SHP77 (cell line): ENCODE data around the gene SIX5.
"Not testable (repeated sequence)": the region's sequence is repeated elsewhere in the genome, so short reads cannot be mapped to it uniquely, and the experiment has no call there.

Experiments
- DNase-seq, 2 experiments: peaks; one replicate each; lab custom pipeline; 2025; lab: John Stamatoyannopoulos, UW

The SIX5 gene

GRCh38 chr19:45768984-45769782 is at the start of gene SIX5:
TSS of gene SIX5 (minus strand) at chr19:45769252. CDS start at chr19:45768844, 408 bp downstream.
- DNase-seq = peak; percentile 88 to 93

DNA sequence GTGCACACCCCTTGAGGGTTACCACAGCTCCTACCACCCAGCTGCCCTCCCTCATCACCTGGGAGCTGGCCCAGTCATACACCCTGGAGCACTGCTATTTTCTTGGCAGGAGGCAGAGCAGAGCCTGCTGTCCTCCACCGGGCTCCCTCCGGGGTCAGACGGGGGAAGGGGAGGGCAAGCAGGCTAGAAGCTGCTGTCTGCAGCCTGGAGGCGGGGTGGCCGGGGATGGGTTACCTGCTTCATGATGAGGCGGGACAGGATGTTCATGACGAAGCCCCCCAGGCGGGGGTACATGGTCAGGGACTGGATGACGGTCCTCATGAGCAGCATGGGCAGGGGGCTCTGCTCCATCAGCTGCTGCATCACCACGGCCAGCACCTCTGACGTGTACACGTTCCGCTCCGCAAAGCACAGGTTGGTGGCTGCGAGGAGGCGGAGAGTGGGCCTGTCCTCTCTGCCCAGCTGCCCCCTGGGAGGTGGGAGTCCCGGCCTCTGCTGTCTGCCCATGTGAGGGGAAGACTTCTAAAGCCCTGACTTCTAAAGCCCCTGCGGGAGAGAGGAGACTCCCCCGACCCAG is 48.8 kb upstream of the SIX5 start:
- no peak for DNase-seq

DNA sequence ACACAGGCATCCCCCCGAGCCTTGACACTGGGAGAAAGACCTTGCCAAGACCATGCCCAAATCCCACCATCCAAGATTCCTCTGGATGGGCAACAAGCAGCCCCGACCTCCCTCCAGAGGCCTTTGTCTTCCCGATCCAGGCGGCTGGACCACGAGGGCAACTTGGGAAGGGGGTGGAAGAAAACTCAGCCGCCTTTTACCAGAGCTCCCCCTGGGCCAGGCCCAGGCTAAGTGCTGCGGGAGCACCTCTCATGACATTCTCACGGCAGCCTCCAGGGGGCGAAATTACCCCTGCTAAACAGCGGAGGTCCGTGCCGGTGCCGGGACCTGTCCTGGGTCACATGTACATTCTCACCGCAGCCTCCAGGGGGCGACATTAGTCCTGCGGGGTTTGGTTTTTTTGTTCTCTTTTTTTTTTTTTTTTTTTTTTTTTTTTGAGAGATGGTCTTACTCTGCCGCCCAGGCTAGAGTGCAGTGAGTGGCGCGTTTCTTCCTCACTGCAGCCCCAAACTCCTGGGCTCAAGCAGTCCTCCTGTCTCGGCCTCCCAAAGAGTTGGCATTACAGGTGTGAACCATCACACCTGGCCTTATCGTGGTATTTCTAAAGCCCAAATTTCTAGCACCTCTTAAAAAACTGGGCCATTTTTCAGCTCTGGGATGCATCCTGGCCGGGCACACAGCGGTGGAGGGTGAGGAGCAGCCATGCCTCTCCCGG is 48.1 kb upstream of the SIX5 start:
- DNase-seq = peak; percentile 82 to 86

- no peak for DNase-seq
Observed at GRCh38 chr19:45816236-45817009, 47.4 kb upstream of the SIX5 start.

- DNase-seq = no peak
Observed at GRCh38 chr19:45815481-45816216, 46.6 kb upstream of the SIX5 start.

DNA sequence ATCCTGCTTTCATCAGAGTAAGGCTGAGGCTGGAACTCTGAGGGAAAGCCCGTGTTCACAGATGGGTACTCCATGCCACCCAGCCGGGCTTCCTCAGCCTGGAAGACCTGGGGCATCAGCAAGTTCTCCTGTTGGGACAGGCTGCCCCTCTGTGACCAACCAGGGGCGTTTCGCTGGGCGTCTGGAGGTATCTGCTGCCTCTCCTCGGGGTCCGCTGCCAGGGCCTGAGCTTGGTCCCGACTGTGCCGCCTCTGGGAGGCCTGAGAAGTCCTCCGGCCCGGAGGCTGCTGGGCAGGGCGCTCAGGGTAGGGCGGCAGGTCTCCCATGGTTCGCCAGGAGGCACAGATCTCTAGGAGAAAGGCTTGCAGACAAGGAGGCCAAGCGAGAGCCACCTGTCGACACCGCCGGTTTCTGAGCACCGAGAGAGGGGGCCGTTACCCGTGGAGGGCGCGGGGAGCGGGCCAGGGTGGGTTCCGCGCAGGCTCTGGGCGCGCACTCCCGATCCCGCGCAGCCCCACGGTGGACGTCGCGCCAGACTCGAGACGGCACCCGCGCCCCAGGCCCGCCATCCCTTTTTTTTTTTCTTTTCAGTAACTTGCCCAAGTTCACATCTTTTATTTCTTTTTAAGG is 45.9 kb upstream of the SIX5 start, which contains the start of gene RSPH6A:
TSS of gene RSPH6A (minus strand) at position 458 of the 630 bp plus-strand sequence. CDS start at position 326, 132 bp downstream.
- no peak for DNase-seq

GRCh38 chr19:45814166-45814780 is 45.2 kb upstream of the SIX5 start:
- DNase-seq = no peak

GRCh38 chr19:45812297-45812696 is 43.2 kb upstream of the SIX5 start:
- no peak for DNase-seq

GRCh38 chr19:45809643-45810159 is 40.6 kb upstream of the SIX5 start:
- DNase-seq = peak; percentile 79 to 91

GRCh38 chr19:45805719-45806118 is 36.7 kb upstream of the SIX5 start:
- no peak for DNase-seq

GRCh38 chr19:45804959-45805230 is 35.8 kb upstream of the SIX5 start:
- DNase-seq = no peak

GRCh38 chr19:45804140-45804958 is 35.3 kb upstream of the SIX5 start:
- no peak for DNase-seq

- DNase-seq = no peak
Observed at GRCh38 chr19:45801603-45802175, 32.6 kb upstream of the SIX5 start.

GRCh38 chr19:45800070-45800553 is 31.1 kb upstream of the SIX5 start:
- DNase-seq = no peak

GRCh38 chr19:45799541-45799940 is 30.5 kb upstream of the SIX5 start:
- not testable (repeated sequence) for DNase-seq

DNA sequence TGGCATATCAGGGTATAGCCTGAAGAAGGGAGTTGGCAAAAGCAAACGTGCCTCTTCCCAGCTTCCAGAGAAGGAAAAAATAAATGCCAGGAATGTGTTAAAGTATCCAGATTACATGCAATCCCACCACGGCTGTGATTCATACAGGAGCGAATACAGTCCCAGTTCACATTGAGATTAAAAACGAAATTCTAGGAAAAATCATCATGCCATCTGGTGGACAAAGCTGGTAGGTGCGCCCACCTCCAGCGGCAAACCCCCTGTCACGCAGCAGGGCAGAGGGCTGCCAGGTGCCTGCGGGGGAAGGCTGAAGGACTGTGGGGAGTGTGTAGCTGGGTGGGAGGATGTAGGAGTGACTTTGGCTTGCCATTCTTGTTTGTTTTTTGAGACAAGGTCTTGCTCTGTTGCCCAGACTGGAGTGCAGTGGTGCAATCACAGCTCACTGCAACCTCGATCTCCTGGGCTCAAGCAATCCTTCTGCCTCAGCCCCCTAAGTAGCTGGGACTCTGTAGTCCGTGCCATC is 30.0 kb upstream of the SIX5 start:
- DNase-seq = peak; percentile 59 to 76

DNA sequence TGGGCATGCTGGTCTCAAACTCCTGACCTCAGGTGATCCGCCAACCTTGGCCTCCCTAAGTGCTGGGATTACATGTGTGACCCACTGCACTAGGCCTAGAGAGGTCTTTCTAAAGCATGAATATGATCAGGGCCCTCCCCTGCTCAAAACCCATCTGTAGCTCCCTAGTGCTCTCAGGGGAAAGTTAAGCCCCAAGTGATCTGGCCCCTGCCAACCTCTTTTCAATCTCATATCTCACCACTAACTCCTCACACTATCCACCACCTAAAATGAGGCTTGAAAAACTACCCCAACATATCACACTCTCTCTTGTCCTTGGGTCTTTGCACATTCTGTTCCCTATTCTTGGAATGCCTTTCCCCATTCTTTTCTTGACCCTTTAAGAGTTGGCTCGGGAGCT is 25.6 kb upstream of the SIX5 start:
- DNase-seq = no peak

GRCh38 chr19:45793876-45794275 is 24.8 kb upstream of the SIX5 start:
- no peak for DNase-seq

DNA sequence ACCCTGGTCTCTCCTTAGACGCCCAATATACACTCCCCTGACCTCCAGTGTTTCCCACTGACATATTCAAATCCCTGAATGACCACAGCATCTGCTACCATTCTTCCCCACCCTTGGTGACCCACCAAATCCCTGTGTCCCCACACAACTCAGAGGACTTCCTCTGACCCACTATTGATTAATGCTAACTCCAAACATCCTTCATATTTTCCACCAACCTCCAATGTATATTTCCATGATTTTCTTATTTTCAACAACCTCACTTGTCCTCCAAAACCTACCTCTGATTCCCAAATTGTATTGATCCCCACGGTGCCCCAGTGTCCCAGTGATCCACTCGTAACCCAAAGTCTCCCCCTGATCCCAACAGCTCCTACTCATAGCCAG is 24.1 kb upstream of the SIX5 start:
- no peak for DNase-seq
